DMS114 treated with DMSO at 0.1 percent for 48 hours (cell line): Measurements from ENCODE around the gene PRXL2B.
"Not testable (repeated sequence)": the region's sequence is repeated elsewhere in the genome, so short reads cannot be mapped to it uniquely, and the experiment has no call there.

Experiments
- DNase-seq: peaks from one replicate; lab custom pipeline; 2025; ENCODE audit not compliant: unreplicated experiment; lab: John Stamatoyannopoulos, UW

The PRXL2B gene

GRCh38 chr1:2550309-2550861 lies 36.2 kb upstream of the PRXL2B start:
- DNase-seq = not testable (repeated sequence)

- DNase-seq = not testable (repeated sequence)
Measured at GRCh38 chr1:2551544-2551943, 35.0 kb upstream of the PRXL2B start.

- DNase-seq = no peak
Measured at GRCh38 chr1:2552189-2552588, 34.4 kb upstream of the PRXL2B start.

- DNase-seq = not testable (repeated sequence)
Measured at GRCh38 chr1:2553076-2553475, 33.5 kb upstream of the PRXL2B start.

GRCh38 chr1:2553871-2554620 lies 32.5 kb upstream of the PRXL2B start:
- DNase-seq = no peak

GRCh38 chr1:2554621-2555387 lies 31.8 kb upstream of the PRXL2B start:
- no peak for DNase-seq

GRCh38 chr1:2555634-2556276 lies 30.8 kb upstream of the PRXL2B start:
- no peak for DNase-seq

- no peak for DNase-seq
Measured at GRCh38 chr1:2556277-2556677, 30.3 kb upstream of the PRXL2B start, which contains the start of gene TNFRSF14. TNFRSF14 (plus strand) TSS chr1:2556371; CDS start chr1:2556665, 294 bp downstream.

GRCh38 chr1:2556678-2557481 lies 29.7 kb upstream of the PRXL2B start:
- no peak for DNase-seq

GRCh38 chr1:2557482-2558400 lies 28.8 kb upstream of the PRXL2B start:
- DNase-seq = no peak

GRCh38 chr1:2558420-2558819 lies 28.2 kb upstream of the PRXL2B start:
- no peak for DNase-seq

GRCh38 chr1:2558861-2559260 lies 27.7 kb upstream of the PRXL2B start:
- DNase-seq = no peak

- DNase-seq = no peak
Measured at GRCh38 chr1:2559509-2560298, 26.9 kb upstream of the PRXL2B start.

- DNase-seq = no peak
Measured at GRCh38 chr1:2560299-2561073, 26.1 kb upstream of the PRXL2B start.

GRCh38 chr1:2561446-2561845 lies 25.1 kb upstream of the PRXL2B start:
- DNase-seq = no peak

- no peak for DNase-seq
Measured at GRCh38 chr1:2561898-2562895, 24.4 kb upstream of the PRXL2B start.

- DNase-seq = no peak
Measured at GRCh38 chr1:2563205-2563604, 23.4 kb upstream of the PRXL2B start.
